Measurements from ENCODE around the gene LRRC63.

DNA sequence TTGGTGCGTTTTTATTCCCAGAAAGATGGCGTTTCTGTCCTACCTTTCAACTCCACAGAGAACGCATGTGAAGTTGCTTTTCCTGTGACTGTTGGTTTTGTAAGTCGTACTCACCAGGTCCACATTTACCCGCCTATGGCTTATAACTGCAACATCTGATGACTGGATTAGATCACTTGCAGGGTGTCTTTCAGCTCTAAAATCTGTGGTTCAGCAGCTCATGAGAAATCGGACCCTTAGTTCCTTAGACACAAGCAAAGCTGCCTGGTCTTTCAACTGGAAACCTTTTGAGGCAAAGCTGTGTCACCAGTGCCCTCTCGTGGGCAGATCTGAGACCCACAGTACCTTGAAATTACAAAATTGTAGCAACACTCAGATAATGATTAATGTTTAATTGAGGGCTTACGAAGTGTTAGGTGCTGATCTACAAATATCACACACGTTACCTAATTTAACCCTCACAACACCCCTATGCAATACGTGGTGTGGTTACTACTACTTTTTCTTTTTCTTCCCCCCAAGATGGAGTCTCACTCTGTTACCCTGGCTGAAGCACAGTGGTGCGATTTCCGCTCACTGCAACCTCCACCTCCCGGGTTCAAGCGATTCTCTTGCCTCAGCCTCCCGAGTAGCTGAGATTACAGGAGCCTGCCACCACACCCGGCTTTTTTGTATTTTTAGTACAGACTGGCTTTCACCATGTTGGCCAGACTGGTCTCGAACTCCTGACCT is 109.9 kb downstream of the LRRC63 start:
- TF ChIP-seq CTCF (conservative IDR thresholded peaks at IDR 0.05; ENCODE audit: low read depth, low read length), result peak; percentile 93
- no peak for TF ChIP-seq EZH2 (IDR thresholded peaks at IDR 0.05; ENCODE audit: borderline replicate concordance, low read depth, low read length, poor library complexity, severe bottlenecking)

Measured in A673 (cell line).